GM19023 (cell line): ENCODE data around the gene C3.
"Not testable (repeated sequence)": the region's sequence is repeated elsewhere in the genome, so short reads cannot be mapped to it uniquely, and the experiment has no call there.

ENCODE experiments used
- ATAC-seq: cut with Tn5 transposase; IDR thresholded peaks from one replicate; pipeline ENCODE4 v1.9.1; 2021; ENCODE audit warnings: mild to moderate bottlenecking, moderate library complexity; ENCODE audit not compliant: unreplicated experiment

The C3 gene

GRCh38 chr19:6667114-6667627 is 53.3 kb downstream of the C3 start:
- ATAC-seq = no peak

- no peak for ATAC-seq
These were observed 55.5 kb downstream of the C3 start for GRCh38 chr19:6664916-6665315.

GRCh38 chr19:6663236-6664201 is 56.9 kb downstream of the C3 start:
- no peak for ATAC-seq

GRCh38 chr19:6662702-6663101 is 57.7 kb downstream of the C3 start:
- no peak for ATAC-seq

- not testable (repeated sequence) for ATAC-seq
These were observed 58.8 kb downstream of the C3 start for GRCh38 chr19:6661509-6662244.

GRCh38 chr19:6660930-6661329 is 59.5 kb downstream of the C3 start:
- no peak for ATAC-seq

GRCh38 chr19:6656390-6656789 is 64.1 kb downstream of the C3 start:
- ATAC-seq = not testable (repeated sequence)

GRCh38 chr19:6654347-6655310 is 65.8 kb downstream of the C3 start:
- ATAC-seq = no peak

GRCh38 chr19:6652805-6653094 is 67.7 kb downstream of the C3 start:
- ATAC-seq = no peak

GRCh38 chr19:6651965-6652804 is 68.3 kb downstream of the C3 start:
- ATAC-seq = no peak

GRCh38 chr19:6649185-6649584 is 71.3 kb downstream of the C3 start:
- ATAC-seq = no peak

- no peak for ATAC-seq
These were observed 72.2 kb downstream of the C3 start for GRCh38 chr19:6648141-6648715.

GRCh38 chr19:6644796-6645195 is 75.7 kb downstream of the C3 start:
- no peak for ATAC-seq

GRCh38 chr19:6640333-6640732 is 80.1 kb downstream of the C3 start:
- ATAC-seq = not testable (repeated sequence)

- ATAC-seq = no peak
These were observed 81.0 kb downstream of the C3 start for GRCh38 chr19:6639439-6639838.

- not testable (repeated sequence) for ATAC-seq
These were observed 87.0 kb downstream of the C3 start for GRCh38 chr19:6633456-6633813.

- not testable (repeated sequence) for ATAC-seq
These were observed 87.5 kb downstream of the C3 start for GRCh38 chr19:6632747-6633455.

- no peak for ATAC-seq
These were observed 88.3 kb downstream of the C3 start for GRCh38 chr19:6632002-6632621.
